Activated T-cell treated with anti-CD3 and anti-CD28 coated beads, Interleukin-2, amount 50 U/mL, for 24 hours (primary cell): ENCODE results near the gene ASGR1.

Source experiments
- DNase-seq: peaks from one replicate; pipeline ENCODE4 v3.0.0-alpha.2; 2020
- H3K27ac Mint-ChIP-seq: 2 replicates; pipeline ENCODE4 v1.8.0; 2020; ENCODE audit warnings: mild to moderate bottlenecking, mixed read lengths
- H3K27me3 Mint-ChIP-seq: 2 replicates; pipeline ENCODE4 v1.8.0; 2020; ENCODE audit warnings: mixed read lengths
- H3K36me3 Mint-ChIP-seq: 2 replicates; pipeline ENCODE4 v1.8.0; 2020; ENCODE audit warnings: low read depth, mixed read lengths
- H3K4me1 Mint-ChIP-seq: 2 replicates; pipeline ENCODE4 v1.8.0; 2020; ENCODE audit warnings: low read depth, mixed read lengths
- H3K4me3 Mint-ChIP-seq: 2 replicates; pipeline ENCODE4 v1.8.0; 2020; ENCODE audit warnings: mild to moderate bottlenecking, moderate library complexity, mixed read lengths
- H3K9me3 Mint-ChIP-seq: 2 replicates; pipeline ENCODE4 v1.8.0; 2020; ENCODE audit warnings: mixed read lengths

ASGR1 gene, protein sequence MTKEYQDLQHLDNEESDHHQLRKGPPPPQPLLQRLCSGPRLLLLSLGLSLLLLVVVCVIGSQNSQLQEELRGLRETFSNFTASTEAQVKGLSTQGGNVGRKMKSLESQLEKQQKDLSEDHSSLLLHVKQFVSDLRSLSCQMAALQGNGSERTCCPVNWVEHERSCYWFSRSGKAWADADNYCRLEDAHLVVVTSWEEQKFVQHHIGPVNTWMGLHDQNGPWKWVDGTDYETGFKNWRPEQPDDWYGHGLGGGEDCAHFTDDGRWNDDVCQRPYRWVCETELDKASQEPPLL

DNA sequence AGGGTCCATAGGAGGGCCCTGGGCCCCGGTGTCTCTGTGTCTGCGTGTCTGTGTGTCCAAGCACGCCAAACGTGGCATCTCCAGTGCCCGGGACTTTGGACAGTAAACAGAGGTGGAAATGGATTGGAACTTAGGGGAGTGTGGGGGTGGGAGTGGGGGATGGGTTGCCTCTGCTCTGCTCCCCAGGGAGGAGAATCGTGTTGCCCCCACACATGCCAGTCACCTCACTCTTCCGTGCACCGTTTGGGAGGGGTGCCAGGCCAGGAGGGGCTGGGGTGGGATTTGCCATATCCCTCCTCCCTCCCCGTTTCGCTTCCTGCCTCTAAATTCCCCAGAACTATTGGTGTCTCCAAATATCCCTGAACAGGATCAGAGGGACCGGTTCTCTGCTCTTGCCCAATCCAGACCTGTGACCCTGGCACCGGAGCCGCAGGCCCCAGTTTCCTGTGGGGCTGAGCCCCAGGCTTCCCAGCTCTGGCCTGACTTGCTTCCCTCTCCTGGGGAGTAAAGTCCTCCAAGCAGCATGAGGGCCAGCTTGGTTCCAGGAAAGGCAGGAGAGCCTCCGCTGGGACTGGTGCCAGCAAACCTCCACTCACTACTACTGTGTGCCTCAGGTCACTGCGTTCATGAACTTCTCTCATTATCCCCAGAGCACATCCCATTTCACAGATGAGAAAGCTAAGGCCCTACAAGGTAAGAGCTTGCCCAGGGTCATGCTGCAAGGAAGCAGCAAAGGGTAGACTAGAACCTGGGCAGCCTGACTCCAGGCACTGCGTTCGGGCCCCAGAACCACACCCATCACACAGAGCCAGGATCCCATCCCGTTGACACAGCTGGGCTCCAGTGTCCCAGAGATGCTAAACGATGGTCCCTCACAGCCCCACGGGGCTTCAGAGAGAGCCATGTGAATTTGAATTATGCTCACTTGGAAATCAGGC lies at the start of gene ASGR1:
TSS of gene ASGR1 (minus strand) at position 54 of the 938 bp plus-strand sequence. CDS start 807 bp downstream, outside the sequence.
- DNase-seq, result no peak
- Mint-ChIP-seq H3K36me3 (no peaks in the 10 kb centered on the region), H3K4me1 (peaks cover 12% of the 10 kb centered on the region), H3K27ac (no peak within 1 kb of the TSS), H3K9me3 (no peaks in the 10 kb centered on the region), H3K4me3 (peak within 1 kb of the TSS; percentile 70), H3K27me3 (no peaks in the 10 kb centered on the region)

DNA sequence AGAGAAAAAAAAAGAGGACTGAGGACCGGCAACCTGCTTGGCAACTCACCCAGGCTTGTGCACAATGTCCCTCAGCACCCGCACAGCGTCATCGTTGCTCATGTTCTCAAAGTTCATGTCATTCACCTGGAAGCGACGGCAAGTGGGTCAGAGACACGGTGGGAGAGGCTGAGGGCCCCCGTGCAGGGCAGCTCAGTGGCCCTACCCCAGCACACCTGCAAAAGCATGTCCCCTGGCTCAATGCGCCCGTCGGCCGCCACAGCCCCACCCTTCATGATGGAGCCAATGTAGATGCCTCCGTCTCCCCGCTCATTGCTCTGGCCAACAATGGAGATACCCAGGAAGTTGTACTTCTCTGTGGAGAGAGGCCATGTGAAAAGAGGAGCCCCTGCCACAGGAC lies 49.8 kb upstream of the ASGR1 start:
- DNase-seq, result no peak
- H3K36me3 Mint-ChIP-seq, result peaks cover 90% of the 10 kb centered on the region
- H3K27ac Mint-ChIP-seq, result peak overlapping the region; percentile 52
- H3K9me3 Mint-ChIP-seq, result no peaks in the 10 kb centered on the region
- peaks cover 37% of the 10 kb centered on the region for H3K4me1 Mint-ChIP-seq
- H3K4me3 Mint-ChIP-seq, result no peak overlapping the region
- no peaks in the 10 kb centered on the region for H3K27me3 Mint-ChIP-seq

DNA sequence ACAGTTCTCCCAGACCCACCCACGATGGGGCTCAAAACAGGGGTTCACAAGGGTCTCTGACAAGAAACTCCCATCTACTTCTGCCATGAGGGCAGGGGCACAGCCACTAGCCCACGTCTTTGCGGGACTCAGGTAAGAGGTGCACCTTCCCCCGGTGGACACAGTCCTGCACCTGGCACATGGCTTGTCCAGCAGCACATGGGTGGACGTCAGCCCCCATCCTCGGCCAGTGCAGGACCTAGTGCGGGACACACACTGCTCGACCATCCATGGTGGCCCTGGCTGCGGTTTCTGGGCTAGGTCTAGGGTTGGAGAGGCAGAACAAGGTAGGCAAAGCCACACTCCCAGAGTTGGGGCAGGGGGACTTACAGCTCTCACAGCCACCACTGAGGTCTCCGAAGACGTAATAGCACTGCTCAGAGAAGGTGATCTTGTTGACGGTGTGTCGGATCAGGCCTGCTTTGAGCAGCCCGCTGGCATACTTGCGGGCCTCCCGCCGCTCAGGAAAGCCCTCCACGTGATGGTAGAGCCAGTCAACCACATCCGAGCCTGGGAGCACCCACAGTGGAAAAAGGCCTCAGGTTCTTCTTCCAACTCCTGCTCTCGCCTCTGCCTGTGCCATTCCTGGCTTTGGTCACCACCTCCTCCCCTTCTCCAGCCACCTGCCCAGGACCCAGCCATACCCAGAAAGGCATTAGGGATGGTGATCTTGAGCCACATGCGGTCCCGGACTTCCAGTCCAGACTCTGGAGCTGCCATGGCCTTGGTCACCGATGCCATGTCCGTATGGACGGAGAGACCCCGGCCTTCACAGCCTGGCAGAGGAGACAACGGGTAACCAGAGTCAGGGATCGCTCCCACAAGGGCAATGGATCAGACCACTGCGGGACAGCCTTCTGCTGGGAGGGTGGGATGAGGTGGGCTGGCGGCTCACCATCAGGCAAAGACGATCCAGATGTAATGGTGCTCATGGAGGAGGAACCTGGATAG lies 47.8 kb upstream of the ASGR1 start:
- Mint-ChIP-seq H3K36me3 (peaks cover 93% of the 10 kb centered on the region), H3K27me3 (no peaks in the 10 kb centered on the region), H3K27ac (peak overlapping the region; percentile 69), H3K4me1 (peaks cover 27% of the 10 kb centered on the region), H3K9me3 (no peaks in the 10 kb centered on the region), H3K4me3 (no peak overlapping the region)
- no peak for DNase-seq

DNA sequence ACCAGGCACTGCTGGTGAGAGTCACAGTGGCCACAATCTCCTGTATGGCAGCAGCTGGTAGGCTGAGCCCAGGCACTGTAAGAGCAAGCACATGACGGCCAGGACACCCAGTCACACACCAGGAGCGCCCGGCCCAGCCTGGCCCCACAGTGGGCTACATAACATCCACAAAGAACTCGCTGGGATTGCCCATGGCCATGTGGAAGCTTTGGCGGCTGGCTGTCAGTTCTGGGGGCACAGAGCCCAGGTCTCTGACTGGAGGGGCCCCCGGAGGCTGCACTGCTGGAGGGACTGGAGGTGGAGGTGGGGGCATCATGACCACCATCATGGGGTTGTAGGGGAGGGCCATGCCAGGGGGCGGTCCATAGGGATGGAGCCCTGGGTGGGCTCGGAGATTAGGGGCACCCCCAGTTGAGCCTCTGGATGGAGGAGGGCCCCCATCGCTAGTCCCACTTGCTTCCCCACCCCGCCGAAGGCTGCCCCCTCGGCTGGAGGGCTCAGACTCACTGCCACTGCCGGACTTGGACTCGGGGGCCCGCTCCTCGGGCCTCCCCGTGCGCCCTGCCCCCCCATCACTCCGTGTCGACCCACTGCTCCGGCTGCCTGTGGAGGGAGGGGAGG lies 46.7 kb upstream of the ASGR1 start:
- Mint-ChIP-seq H3K4me1 (peaks cover 28% of the 10 kb centered on the region), H3K9me3 (no peaks in the 10 kb centered on the region), H3K27ac (no peak overlapping the region), H3K4me3 (no peak overlapping the region), H3K36me3 (peaks cover 97% of the 10 kb centered on the region), H3K27me3 (no peaks in the 10 kb centered on the region)
- no peak for DNase-seq

DNA sequence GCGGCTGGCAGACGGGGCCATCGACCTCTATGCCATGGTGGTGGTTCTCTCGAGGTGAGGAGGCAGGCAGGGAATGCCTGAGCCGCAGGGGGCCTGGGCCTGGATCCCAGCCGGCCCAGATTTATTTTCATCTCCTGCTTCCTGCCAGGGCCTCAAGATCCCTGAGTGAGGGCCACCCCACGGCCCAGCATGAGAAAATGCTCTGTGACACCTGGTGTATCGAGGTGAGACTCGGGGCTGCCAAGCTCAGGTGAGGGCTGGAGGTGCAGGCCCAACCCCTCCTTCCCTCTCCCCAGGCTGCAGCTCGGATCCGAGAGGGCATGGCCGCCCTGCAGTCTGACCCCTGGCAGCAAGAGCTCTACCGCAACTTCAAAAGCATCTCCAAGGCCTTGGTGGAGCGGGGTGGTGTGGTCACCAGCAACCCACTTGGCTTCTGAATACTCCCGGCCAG lies 45.5 kb upstream of the ASGR1 start:
- Mint-ChIP-seq H3K9me3 (no peaks in the 10 kb centered on the region), H3K27me3 (no peaks in the 10 kb centered on the region), H3K36me3 (peaks cover 95% of the 10 kb centered on the region)

DNA sequence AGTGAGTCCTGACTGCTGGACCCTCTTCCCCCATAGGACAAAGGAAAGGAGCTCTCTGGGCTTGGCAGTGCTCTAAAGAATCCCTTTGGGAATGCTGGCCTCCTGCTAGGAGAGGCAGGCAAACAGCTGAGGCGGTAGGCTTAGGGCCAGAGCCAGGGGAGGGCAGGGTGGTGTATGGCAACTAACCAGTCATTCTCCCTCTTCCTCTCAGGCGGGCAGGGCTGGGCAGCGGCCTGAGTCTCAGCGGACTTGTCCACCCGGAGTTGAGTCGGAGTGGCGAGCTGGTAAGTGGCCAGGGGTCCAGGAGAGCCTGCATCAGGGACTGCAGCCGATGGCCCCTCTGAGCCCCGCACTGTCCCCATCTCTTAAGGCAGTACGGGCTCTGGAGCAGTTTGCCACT lies 44.9 kb upstream of the ASGR1 start:
- no peaks in the 10 kb centered on the region for H3K9me3 Mint-ChIP-seq
- H3K4me1 Mint-ChIP-seq, result peaks cover 36% of the 10 kb centered on the region
- H3K4me3 Mint-ChIP-seq, result no peak overlapping the region
- no peaks in the 10 kb centered on the region for H3K27me3 Mint-ChIP-seq
- peak overlapping the region; percentile 2 for H3K27ac Mint-ChIP-seq
- no peak for DNase-seq
- H3K36me3 Mint-ChIP-seq, result peaks cover 89% of the 10 kb centered on the region

More for the DNA sequence above, 45.5 kb upstream of the ASGR1 start:
- Mint-ChIP-seq H3K4me3 (no peak overlapping the region), H3K4me1 (peaks cover 33% of the 10 kb centered on the region), H3K27ac (no peak overlapping the region)
- DNase-seq, result no peak

DNA sequence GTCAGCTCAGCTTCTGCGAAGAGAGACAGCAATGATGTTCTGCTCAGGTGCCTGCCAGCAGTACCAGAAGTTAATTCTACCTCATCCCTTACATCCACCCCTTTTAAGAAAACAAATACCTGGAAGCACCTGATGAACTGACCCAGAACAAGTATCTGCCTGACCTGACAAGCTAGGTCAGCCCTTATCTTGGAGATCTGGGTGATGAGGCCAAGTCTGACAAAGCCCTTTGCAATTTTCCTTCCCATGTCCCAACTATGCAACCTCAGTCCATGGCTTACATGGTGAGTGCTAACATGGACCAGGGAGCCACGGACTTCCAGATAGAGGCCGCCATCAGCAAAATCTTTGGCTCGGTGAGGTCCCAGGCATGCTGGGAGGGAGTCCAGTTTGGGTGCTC lies 44.2 kb upstream of the ASGR1 start:
- H3K4me1 Mint-ChIP-seq, result peaks cover 37% of the 10 kb centered on the region
- peak overlapping the region; percentile 2 for H3K27ac Mint-ChIP-seq
- DNase-seq, result no peak
- no peaks in the 10 kb centered on the region for H3K27me3 Mint-ChIP-seq
- H3K9me3 Mint-ChIP-seq, result no peaks in the 10 kb centered on the region
- H3K36me3 Mint-ChIP-seq, result peaks cover 82% of the 10 kb centered on the region
- no peak overlapping the region for H3K4me3 Mint-ChIP-seq

DNA sequence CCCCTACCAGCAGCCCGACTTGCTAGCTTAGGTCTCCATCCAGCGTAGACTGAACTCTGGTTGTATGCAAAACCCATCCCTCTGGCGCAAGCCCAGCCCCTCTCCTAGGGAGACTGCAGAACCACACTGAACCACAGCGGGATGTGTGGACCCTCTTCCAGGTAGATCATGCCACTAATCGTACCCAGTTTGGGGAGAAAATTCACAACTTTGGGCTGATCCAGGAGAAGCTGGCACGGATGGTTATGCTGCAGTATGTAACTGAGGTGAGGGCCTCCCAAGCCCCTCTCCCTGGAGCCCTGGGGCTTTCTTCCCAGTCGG lies 43.8 kb upstream of the ASGR1 start:
- Mint-ChIP-seq H3K36me3 (peaks cover 77% of the 10 kb centered on the region), H3K4me3 (no peak overlapping the region), H3K9me3 (no peaks in the 10 kb centered on the region), H3K27ac (no peak overlapping the region), H3K27me3 (no peaks in the 10 kb centered on the region), H3K4me1 (peaks cover 37% of the 10 kb centered on the region)
- DNase-seq, result no peak

DNA sequence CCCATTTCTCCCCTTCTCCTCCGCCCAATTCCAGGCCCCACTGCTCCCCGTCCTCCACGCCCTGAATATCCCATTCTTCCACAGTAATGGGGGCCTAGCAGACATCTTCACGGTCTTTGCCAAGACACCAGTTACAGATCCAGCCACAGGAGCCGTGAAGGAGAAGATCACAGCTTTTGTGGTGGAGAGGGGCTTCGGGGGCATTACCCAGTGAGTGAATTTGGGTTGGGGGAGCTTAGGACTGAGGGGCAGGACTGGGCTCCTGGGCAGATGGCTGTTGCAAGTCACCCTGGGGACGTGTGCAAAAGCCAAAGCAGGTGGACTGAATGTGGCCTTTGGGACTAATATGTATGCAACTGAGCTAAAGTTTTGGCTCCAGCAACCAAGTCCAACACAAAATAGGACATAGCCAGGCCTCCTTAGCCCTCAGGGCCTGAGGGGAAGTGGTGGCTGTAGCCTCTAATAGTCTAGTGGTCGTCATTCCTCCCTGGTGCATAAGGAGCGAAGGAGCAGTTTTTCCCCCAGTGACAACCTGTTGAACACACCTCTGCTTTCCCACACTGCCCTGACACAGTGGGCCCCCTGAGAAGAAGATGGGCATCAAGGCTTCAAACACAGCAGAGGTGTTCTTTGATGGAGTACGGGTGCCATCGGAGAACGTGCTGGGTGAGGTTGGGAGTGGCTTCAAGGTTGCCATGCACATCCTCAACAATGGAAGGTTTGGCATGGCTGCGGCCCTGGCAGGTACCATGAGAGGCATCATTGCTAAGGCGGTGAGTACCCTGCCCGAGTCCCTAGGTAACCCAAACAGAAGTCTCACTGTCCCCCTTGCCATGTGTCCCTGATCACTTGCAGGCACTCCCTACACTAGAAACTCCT lies 43.2 kb upstream of the ASGR1 start:
- H3K9me3 Mint-ChIP-seq, result no peaks in the 10 kb centered on the region
- H3K27me3 Mint-ChIP-seq, result no peaks in the 10 kb centered on the region
- H3K27ac Mint-ChIP-seq, result peak overlapping the region; percentile 24
- H3K36me3 Mint-ChIP-seq, result peaks cover 71% of the 10 kb centered on the region
- no peak for DNase-seq
- no peak overlapping the region for H3K4me3 Mint-ChIP-seq
- H3K4me1 Mint-ChIP-seq, result peaks cover 40% of the 10 kb centered on the region

DNA sequence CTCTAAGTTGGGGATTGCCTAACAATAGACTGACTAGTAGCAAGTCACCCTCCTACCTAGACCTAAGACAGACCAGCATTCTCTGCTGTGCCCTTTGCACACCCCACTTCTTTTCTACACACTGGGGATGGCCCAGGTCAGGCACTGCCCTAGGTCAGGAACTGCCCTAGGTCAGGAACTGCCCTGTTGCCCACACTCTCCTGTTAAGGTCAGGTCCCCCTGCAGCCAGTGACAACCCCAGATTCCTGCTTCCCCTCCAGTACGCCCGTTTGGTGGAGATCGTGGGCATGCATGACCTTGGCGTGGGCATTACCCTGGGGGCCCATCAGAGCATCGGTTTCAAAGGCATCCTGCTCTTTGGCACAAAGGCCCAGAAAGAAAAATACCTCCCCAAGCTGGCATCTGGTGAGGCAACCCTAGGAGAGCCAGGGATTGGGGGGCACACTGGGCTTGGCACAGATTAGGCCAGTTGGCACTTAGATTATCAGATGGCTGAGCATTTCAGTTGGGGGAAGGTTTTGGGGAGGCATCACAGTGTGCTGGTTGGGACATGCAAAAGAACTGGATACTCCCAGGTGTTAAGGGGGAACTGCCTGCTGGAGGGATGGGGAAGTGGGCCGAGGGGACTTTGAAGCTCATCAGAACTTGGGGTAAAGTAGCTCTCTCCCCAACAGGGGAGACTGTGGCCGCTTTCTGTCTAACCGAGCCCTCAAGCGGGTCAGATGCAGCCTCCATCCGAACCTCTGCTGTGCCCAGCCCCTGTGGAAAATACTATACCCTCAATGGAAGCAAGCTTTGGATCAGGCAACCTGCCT lies 42.3 kb upstream of the ASGR1 start:
- H3K4me1 Mint-ChIP-seq, result peaks cover 44% of the 10 kb centered on the region
- DNase-seq, result no peak
- no peaks in the 10 kb centered on the region for H3K9me3 Mint-ChIP-seq
- H3K27ac Mint-ChIP-seq, result peak overlapping the region; percentile 96
- H3K27me3 Mint-ChIP-seq, result no peaks in the 10 kb centered on the region
- peaks cover 63% of the 10 kb centered on the region for H3K36me3 Mint-ChIP-seq
- H3K4me3 Mint-ChIP-seq, result peak overlapping the region; percentile 96

DNA sequence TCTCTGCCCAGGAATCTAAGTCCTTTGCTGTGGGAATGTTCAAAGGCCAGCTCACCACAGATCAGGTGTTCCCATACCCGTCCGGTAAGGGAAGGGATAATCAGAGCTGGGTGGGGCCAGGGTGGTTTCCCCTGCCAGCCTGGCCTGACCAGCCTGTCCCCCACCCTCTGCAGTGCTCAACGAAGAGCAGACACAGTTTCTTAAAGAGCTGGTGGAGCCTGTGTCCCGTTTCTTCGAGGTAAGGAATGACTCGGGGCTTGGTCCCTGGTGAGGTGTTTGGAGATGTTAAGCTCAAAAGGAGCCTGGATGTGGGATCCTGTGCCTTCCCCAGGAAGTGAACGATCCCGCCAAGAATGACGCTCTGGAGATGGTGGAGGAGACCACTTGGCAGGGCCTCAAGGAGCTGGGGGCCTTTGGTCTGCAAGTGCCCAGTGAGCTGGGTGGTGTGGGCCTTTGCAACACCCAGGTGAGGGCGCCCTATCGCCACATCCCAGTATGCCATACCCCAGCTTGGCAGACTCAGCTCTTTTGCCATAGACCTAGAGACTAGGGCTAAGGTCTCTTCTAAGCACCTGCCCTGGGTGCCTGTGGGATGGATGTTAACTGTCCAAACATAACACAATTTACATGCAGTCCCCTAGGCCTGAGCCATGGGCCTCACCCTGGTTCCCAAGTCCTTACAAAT lies 41.6 kb upstream of the ASGR1 start:
- Mint-ChIP-seq H3K27ac (peak overlapping the region; percentile 96), H3K9me3 (no peaks in the 10 kb centered on the region), H3K36me3 (peaks cover 57% of the 10 kb centered on the region), H3K27me3 (no peaks in the 10 kb centered on the region), H3K4me3 (peak overlapping the region; percentile 96), H3K4me1 (peaks cover 51% of the 10 kb centered on the region)
- DNase-seq, result peak; percentile 74
